Activated gamma-delta T cell treated with Interleukin-2 at 50 U/mL for 16 hours (primary cell): ENCODE results near the gene ANKLE2.
"Not testable (repeated sequence)": the region's sequence is repeated elsewhere in the genome, so short reads cannot be mapped to it uniquely, and the experiment has no call there.

Source experiments
- DNase-seq: peaks from one replicate; pipeline ENCODE4 v3.0.0-alpha.2; 2020

ANKLE2 gene

DNA sequence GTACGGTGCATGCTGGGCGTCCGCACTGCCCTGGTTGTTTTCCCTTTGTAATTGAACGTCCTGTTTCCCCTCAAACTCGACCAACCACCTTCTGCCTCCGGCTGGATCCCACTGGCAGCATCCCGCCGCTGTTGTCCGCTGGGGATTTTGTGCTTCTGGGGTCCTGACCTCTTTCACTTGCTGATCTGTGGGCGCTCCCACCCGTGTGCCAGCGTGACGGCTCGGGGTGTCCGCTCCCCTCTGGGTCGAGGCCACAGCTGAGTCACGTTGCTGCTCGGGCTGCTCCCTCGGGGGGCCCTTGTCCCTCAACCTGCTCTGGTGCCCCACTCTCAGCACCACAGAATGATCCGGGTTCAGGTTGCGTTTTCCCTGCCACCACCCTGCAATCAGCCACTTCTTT, 43.0 kb downstream of the ANKLE2 start:
- DNase-seq: no peak

DNA sequence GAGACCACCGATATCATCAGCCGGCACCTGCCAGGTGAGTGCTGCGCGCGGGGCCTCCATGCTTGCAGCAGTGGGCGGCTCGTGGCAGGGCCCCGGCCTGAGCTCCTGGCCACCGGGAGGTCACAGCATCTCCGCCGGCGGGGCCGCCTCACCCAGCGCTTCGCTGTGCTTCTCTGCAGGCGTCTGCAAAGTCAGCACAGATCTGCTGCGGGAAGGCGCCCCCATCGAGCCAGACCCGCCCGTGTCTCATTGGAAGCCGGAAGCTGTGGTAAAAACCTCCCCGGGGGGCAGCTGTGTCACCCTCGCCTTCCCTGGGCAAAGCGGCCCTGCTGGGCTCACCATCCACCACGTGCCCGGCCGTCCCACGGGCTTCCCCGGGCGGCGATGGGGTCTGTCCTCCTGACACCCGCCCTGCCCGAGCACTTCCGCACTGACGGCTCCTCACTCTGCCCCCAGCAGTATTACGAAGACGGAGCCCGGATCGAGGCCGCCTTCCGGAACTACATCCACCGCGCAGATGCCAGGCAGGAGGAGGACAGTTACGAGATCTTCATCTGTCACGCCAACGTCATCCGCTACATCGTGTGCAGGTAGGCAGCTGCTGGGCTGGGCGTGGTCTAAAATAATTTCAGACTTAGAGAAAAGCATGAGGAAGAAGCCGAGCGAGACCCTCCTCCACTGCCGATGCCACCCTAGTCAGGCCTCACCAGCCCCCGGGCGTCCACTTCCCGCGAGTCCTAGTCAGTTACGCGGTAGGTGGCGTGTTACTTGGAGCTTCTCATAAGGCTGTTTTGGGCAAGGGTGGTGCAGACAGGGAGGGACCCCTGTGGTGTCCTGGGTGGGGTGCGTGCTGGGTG, 43.9 kb downstream of the ANKLE2 start:
- no peak for DNase-seq

DNA sequence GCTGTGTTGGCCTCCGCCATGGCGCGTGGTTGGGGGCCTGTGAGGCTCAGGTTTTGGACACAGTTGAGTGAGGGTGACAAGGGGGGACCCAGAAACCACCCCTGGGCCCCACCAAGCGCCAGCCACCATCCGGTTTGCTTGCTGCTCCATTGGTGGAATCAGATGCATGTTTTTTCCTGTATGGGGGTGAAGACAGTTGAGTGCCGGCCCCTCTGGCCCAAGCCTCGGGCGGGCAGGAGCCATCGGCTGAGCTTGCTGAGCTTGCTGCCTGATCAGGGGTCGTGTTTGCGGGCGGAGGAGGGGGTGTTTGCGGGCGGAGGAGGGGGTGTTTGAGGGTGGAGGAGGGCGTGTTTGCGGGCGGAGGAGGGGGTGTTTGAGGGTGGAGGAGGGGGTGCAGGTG, 44.6 kb downstream of the ANKLE2 start:
- no peak for DNase-seq

DNA sequence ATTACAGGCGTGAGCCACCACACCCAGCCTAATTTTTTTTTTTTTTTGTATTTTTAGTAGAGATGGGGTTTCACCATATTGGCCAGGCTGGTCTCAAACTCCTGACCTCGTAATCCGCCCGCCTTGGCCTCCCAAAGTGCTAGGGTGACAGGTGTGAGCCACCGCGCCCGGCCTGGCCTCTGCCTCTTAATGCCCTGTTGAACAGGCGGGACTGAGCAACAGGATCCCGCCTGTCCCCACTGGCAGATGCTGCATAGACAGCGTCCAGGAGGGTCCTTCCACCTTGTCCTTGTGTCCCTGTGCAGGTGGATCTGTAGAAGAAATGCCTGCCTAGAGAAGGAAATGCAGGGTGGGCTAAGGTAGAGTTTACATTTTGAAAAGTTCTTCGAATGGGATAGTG, 45.3 kb downstream of the ANKLE2 start:
- no peak for DNase-seq

DNA sequence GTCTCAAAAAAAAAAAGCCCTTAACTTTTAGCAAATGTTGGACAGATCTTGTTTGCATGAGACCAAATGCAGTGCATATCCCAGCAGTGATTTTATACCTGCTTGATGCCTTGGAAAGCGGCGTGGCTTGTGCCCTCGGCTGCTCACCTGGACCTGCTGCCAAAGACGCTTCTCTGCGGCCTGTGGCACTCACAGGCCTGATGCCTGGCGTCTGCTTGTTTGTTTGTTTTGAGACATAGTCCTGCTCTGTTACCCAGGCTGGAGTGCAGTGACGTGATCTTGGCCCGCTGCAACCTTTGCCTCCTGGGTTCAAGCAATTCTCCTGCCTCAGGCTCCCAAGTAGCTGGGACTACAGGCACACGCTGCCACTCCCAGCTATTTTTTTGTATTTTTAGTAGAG, 45.8 kb downstream of the ANKLE2 start:
- no peak for DNase-seq

DNA sequence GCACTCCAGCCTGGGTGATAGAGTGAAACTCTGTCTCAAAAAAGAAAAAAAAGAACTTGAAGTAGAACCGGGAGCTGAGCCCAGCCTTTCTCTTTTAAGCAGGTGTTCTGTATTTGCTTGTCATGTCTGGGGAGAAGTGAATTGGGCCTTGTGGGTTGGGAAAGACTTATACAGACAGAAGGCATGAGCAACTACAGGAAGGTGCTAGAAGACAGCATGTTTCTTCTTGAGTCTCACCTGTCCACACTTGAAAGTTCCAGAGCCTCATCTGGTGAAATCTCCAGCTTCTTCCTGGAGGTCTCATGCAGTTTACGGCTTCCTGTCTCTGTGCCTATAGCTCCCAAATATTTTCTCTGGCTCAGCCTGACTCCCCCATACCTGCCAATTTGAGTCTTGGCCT, 48.5 kb downstream of the ANKLE2 start:
- DNase-seq: no peak

DNA sequence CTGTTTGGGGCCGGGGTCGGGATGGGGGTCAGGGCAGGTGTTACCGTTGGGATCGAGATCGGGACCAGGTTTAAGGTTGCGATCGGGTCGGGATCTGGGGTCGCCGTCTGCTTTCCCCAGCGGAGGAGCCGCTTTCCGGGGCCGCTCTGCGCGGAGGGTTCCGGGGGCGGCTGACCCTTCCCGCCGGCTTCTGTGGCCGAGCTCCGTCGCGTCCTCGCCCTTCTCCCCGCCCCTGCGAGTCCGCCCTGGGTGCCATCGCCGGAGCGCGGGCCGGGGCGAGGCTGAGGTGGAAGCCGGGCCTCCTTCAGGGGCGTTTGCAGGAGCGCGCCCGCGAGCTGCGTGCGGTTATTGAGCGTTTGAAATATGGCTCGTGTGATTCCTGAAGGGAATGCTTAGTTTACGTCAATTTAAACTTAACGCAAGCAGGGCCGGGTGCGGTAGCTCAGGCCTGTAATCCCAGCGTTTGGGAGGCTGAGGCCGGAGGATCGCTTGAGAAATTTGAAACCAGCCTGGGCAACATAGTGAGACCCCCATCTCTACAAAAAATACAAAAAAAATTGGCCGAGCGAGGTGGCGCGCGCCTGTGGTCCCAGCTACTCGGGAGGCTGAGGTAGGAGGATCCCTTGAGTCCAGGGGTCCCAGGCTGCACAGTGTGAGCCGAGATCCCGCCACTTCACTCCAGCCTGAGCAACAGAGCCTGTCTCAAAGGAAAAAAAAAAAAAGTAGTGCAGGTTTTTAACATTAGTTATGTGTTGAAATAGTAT, 50.4 kb downstream of the ANKLE2 start:
- DNase-seq: no peak

DNA sequence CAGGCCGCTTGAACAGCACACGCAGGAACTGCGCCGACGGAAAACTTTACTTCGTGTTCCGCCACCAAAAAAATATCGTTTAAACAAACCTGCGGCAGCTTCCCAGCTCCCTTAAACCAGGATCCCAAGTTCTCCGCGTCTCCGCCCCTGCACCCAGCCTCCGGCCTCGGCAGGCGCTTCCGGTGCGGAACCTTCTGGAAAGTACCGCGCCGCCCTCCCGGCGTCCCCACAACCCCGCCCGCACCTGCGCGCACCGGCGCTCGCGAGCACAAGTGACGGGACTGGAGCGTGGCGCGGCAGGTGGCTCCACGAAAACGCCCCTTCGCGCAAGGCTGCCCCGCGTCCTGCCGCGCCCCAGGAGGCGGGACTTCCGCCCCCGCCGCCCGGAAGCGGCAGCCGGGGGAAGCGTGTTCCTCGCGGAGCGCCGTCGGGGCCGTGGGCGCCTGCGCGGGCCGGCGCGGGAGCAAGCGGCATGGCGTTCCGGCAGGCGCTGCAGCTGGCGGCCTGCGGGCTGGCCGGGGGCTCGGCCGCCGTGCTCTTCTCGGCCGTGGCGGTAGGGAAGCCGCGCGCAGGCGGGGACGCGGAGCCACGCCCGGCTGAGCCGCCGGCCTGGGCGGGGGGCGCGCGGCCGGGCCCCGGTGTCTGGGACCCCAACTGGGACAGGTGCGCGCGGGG, 51.1 kb downstream of the ANKLE2 start, which contains the start of gene PGAM5:
PGAM5 (plus strand) TSS at position 438 of the 675 bp plus-strand sequence; CDS start at position 473, 35 bp downstream.
- DNase-seq: peak; percentile 88

DNA sequence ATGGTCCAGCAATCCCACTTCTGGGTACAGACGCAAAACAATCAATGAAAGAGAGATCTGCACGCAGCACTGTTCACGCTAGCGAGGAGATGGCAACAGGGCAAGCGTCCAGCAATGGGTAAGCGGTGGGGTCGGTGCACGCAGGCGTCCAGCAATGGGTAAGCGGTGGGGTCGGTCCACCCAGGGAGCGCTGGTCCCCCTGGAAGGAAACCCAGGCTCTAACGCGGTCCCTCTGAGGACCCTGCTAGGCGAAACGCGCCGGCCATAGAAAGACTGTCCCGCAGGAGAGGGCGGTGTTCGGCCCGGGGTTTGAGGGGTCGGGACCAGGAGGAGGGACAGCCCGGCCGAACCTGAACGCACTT, 51.6 kb downstream of the ANKLE2 start:
- DNase-seq: no peak

DNA sequence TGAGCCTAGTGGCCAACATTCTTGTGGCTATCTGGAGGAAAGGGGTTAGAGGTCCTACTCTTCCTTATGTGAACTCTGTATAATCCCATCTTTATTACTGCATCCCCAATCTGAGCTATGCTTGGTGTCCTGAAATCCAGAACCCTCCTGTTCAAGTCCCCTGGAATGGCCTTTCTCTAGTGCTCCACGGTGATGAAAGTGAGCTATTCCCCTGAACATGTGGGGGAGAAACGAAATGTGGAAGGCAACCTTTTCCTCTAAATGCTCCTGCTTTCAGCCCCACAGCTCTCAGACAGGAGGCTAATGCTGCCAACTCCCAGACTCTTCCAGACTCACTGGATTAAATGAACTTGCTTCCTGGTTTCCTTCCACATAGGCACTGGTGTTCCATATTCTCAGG, 53.5 kb downstream of the ANKLE2 start:
- DNase-seq: no peak

DNA sequence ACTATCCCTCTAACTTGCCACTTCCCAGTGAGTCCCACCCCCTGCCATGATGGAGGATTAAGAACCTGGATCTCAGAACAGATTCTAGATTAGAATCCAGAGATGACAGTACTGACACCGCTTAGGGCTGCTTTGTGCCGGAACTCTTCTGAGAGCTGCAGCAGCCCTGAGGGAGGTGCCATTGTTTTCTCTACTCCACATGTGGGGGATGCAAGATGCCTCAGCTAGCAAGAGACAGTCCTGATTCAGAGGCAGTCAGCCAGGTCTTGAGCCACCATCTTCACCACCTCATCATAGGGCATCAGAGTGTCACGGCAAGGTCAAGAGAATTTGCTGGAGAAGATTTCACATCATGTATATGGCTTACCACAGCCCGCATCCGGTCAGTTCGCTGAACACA, 54.4 kb downstream of the ANKLE2 start:
- DNase-seq: no peak

DNA sequence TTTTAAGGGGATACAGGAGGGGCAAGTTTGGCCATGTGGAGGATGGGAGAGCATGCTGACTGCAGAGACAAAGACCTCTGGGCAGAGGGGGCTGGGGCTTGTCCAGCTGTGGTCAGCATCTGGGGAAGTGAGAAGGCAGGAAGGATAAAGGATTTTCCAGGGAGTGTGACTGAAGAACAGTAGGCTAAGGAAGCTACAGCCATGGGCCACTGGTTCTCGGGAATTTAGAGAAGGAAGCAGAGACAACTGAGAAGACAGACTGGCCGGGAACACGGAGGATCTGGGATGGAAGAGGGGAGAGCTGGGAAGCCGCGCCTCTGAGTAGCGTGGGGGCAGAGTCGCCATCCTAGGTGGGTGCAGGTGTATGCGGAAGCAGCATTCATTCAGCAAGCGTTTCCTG, 58.0 kb downstream of the ANKLE2 start:
- no peak for DNase-seq

DNA sequence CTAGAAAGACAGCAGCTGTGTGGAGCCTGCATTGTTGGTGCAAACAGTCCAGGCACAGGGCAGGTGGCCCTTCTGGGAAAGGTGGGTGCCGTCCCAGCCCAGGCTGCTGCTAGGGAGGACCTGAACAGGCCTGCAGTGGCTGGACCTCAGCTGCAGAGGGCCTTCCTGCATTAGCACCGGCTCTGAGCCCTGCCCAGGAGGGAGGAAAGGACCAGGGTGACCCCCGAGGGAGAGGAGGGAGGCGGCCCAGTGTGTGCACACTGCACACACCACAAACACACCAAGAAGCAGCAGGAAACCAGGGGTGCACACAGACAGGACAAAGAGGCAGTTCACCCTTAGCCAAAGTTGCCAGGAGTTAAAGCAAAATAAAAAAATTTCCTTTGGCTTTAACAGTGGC, 59.0 kb downstream of the ANKLE2 start:
- DNase-seq: no peak

DNA sequence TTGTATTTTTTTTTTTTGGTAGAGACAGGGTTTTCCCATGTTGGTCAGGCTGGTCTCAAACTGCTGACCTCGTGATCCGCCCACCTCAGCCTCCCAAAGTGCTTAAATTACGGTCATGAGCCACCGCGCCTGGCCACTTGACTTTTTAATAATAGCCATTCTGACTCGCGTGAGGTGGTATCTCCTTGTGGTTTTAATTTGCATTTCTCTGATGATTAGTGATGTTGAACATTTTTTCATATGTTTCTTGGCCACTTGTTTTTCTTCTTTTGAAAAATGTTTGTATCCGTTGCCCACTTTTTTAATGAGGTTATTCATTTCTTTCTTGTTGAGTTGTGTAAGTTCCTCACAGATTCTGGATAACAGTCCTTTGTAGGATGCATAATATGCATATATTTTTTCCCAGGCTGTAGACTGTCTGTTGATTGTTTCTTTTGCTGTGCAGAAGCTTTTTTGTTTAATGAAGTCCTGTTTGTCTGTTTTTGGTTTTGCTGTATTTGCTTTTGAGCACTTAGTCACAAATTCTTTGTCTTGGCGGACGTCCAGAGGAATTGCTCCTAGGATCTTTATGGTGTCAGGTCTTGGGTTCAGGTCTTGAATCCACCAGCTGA, 61.3 kb downstream of the ANKLE2 start:
- DNase-seq: no peak

DNA sequence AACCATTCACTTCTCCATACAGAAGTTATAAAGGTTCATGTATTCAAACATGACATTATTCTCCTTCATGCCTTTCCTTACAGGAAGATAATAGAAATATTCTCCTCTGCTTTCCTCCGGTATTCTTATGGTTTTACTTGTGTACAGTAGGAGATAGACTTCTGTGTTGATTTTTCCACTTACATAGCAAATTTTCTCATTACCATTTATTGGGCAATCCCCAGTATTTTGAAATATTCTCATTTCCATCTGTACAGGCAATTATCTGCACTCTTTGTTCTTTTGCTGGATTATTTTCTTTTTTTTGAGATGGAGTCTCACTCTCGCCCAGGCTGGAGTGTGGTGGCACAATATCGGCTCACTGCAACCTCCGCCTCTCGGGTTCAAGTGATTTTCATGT, 63.3 kb downstream of the ANKLE2 start:
- no peak for DNase-seq

DNA sequence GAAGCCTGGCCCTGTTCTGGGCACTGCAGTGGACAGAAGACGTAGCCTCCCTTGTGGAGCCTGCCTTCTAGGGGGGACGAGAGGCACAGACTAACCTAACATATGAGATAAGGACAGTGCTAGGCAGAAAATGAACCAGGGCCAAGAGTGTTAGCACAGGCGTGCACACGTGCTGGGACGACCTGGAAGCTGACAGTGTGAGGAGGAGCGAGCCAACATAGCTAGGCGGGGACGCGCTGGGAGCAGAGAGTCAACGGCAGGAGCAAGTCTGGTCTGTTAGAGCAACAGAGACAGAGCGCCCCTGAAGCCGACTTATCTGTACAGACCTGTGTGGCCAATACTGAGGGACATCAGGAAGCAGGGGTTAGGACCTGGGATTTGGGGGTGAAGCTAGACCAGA, 66.2 kb downstream of the ANKLE2 start:
- no peak for DNase-seq

DNA sequence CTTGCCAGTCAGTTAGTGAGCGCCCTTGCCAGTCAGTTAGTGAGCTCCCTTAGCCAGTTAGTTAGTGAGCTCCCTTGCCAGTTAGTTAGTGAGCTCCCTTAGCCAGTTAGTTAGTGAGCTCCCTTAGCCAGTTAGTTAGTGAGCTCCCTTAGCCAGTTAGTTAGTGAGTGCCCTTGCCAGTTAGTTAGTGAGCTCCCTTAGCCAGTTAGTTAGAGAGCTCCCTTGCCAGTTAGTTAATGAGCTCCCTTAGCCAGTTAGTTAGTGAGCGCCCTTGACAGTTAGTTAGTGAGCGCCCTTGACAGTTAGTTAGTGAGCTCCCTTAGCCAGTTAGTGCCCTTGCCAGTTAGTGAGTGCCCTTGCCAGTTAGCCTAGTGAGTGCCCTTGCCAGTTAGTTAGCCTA, 66.7 kb downstream of the ANKLE2 start:
- DNase-seq: not testable (repeated sequence)

DNA sequence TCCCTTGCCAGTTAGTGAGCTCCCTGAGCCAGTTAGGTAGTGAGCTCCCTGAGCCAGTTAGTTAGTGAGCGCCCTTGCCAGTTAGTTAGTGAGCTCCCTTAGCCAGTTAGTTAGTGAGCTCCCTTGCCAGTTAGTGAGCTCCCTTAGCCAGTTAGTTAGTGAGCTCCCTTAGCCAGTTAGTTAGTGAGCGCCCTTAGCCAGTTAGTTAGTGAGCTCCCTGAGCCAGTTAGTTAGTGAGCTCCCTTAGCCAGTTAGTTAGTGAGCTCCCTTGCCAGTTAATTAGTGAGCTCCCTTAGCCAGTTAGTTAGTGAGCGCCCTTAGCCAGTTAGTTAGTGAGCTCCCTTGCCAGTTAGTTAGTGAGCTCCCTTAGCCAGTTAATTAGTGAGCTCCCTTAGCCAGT, 69.6 kb downstream of the ANKLE2 start:
- DNase-seq: not testable (repeated sequence)

DNA sequence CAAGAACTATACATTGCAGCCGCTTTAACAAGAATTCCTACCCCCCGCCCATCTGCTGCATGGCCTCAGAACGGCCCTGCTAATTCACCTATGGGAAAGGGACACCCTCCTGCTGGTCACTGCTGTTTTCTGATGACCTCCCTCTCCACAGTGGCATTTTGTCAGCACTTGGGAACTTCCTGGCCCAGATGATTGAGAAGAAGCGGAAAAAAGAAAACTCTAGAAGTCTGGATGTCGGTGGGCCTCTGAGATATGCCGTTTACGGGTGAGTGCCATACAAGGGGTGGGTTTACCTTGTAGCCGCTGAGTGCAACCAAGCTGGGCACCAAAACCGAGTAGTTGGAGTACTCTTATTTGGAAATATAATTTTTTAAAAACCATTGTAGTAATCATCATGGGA, 71.5 kb downstream of the ANKLE2 start:
- DNase-seq: no peak

DNA sequence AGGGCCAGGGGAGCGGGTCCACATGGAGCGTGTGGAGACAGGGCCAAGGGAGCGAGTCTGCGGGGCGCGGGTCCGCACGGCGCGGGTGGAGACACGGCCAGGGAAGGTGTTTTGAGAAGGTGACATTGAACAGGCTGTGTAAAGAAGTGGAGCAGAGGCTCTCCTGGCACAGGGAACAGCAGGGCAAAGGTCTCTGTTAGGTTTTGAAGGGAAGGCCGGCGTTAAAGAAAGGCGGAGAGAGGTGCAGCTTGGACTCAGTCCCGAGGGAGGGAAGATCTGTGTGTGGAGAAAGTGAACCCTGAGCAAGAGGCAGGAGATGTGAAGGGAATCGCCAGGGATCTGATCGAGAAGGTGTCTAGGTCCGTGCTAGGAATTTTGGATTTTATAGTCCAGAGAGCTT, 72.4 kb downstream of the ANKLE2 start:
- no peak for DNase-seq

DNA sequence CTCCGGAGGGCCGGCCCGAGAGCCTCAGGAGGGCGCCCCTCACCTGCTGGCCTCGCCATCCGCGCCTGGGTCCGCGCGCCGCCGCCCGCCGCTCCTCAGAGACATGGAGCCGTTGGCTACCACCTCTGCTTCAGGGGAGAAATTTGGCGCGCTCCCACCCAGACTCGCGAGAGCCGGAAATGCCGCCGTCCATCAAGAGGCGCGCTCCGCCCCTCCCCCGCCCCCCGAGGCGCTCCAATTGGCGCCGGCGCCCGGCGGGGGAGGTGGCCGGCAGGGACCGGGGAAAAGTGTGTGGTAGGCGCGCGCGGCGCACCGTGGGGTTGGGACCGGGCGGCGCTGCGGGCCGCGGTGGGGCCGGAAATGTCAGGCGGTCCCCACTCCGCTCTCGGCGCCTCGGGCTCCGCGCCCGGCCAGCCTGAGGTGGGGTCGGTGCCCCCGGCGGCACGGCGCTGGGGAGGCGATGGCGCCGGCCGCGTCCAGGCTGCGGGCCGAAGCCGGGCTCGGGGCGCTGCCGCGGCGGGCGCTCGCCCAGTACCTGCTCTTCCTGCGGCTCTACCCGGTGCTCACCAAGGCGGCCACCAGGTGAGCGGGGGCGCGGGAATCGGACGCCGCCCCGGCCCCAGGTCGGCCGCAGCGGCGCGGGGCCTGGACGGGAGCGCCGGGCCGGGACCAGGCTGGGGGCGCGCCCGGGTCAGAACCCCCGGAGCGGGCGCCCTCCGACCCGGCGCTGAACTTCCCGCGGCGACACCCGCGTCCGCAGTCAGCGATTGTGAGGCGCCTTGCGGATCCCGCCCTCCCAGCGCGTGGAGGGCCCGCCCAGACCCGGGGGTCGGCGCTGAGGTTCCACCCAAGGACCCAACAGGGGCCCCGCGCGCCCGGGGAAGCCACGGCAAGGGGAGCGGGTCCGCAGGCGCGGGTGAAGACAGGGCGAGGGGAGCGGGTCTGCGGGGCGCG, 74.1 kb downstream of the ANKLE2 start, which contains the start of the genes POLE and PXMP2:
POLE (minus strand) TSS at position 132 of the 954 bp plus-strand sequence; CDS start at position 105, 27 bp downstream.
PXMP2 (plus strand) TSS at position 377 of the 954 bp plus-strand sequence; CDS start at position 461, 84 bp downstream.
- DNase-seq: peak; percentile 96

DNA sequence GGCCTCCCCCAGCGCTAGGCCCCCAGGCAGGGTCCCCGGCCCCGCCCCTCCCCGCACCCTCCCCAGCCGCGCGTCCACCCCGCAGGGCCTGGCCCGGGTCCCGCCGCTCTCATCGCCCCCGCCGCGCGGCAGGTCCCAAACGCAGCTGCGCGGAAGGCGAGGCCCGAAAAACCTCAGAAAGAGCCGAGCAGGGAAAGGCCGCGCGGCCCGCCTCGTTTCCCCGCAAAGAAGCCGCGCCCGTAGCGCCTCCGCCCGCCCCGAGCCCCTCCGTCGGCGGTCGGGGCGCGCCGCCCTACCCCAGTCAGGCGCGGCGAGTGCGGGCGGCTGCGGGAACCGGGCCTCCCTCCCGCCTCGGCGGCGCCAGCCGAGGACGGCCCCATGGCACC, 74.8 kb downstream of the ANKLE2 start:
- no peak for DNase-seq
